Stimulated activated CD8-positive, alpha-beta memory T cell treated with anti-CD3 and anti-CD28 coated beads, Interleukin-4, amount 100 ng/mL, for 1 hour (primary cell): ENCODE measurements around the gene DISP2.

Experiments
- DNase-seq, 2 donors: peaks; one replicate each; pipeline ENCODE4 v3.0.0-alpha.2; 2020; ENCODE audit warnings: low read depth in 2 of 2, low spot score in 1 of 2

DISP2 gene

DNA sequence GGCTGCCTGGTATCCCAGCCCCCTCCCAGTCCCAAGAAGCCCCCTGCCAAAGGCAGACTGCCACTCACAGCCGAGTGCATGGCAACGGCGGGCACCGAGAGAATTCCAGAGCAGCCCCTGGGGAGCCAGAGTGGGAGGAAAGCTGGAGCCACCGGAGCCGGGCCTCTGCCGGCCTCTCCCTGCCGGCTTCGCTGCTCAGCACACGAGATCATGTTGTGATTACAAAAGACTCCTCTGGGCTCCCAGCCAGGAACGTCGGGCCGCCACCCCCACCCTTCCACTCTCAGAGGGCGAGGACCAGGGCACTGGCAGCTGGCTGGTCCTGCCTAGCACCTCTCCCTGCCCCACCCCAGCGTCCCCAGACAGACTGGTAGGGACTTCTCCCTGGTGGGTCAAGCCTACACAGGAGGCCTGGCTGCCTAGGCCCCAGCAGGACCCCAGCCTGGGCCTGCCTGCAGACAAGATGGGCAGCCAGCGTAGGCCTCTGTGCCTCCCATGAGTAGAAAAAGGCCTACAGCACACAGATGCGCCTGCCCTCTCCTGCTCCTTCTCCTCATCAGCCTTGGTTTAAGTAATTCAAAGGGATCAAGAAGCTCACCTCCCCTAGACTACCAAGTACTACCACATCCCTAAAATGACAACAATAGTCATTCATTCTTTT is 17.1 kb upstream of the DISP2 start, which contains the start of gene CCDC9B:
CCDC9B (minus strand) TSS at position 200 of the 661 bp plus-strand sequence; CDS start at position 80, 120 bp downstream.
- DNase-seq, result no peak

DNA sequence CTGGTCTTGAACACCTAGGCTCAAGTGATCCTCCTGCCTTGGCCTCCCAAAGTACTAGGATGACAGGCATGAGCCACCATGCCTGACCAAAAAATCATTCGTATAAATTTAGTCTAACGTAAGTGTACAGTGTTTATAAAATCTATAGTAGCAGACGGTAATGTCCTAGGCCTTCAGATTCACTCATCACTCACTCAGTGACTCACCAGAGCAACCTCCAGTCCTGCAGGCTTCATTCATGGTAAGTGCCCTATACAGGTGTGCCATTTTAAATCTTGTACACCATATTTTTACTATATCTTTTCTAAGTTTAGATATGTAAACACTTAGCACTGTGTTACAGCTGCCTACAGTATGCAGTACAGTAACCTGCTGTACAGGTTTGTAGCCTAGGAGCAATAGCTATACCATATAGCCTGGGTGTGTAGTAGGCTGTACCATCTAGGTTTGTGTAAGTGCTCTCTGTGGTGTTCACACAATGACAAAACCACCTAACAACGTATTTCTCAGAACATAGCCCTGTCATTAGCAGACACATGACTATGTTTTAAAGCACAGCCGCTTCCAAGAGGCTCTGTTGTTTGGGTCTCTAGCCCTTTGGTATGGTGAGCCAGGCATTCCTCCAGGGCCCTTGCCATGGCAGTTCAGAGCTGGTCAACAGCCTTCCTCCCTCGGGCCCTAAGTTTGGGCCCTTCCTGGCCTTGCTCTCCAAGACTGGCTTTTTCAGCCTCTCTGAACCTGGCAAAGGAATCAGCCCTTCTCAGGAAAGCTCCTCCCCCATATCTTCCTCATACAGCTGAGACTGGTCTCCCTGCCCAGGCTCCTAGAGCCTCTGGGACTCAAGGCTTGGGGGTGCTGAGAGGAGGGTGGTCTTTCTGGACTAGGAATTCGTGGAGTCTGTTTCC is 15.4 kb upstream of the DISP2 start:
- no peak for DNase-seq

DNA sequence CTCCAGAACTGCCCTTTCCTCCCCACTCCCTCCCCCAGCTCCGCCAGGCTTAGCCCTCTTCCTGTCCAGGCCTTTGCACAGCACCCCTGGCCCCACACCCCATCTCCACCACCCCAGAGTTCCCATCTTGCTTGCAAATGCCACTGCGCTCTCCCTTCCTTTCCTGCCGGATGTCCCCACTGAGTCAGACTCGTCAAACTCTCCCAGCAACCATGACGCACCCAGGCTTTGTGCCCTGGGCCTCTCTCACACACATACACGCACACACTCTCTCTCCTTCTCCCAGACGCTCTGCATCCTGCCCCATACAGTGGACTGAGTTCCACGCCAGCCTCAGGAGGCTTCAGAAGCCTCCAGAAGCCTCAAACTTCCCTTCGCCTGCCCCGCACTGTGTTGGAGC is 14.5 kb upstream of the DISP2 start:
- DNase-seq, result no peak

DNA sequence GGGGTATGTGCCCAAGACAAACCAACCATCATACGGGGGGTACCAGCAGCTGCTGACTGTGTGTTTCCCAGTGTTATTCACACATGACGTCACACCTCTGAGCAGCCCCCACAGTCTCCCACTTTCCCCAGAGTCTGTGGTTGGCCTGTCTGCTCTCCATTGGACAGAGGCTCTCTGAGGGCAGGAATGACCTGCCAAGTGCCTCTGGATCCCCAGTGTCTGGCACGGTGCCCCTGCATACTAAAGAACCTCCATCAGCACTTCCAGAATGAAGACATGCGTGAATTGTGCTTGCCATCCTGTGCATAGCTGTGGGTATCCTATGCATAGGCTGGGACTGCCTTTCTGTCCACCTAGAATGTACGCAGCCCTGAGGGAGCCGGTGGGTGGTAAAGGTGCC is 13.8 kb upstream of the DISP2 start:
- no peak for DNase-seq

DNA sequence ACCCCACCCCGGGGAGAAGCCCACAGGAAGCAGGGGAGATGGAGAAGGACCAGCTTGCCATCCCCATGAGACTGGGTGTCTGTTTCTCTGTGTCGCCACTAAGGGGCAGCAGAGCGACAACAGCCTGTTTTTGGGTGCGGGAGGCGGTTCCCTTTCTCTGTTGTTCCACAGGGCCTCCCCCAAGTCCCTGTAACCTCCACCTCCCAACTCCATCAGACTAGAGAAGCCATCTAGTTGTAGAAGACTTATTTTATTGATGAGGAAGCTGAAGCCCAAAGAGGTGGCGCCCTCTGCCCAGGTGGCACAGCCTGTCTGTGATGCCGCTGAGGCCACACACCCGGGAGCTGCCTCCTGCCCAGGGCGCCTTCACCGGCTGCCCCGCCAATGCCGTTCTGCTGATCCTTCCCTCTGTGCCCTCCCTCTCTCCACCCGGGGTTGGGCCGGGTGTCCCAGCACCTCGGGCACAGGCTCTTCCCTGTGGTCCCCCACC is 13.3 kb upstream of the DISP2 start:
- peak in 1 of 2 donors; percentile 48 for DNase-seq

DNA sequence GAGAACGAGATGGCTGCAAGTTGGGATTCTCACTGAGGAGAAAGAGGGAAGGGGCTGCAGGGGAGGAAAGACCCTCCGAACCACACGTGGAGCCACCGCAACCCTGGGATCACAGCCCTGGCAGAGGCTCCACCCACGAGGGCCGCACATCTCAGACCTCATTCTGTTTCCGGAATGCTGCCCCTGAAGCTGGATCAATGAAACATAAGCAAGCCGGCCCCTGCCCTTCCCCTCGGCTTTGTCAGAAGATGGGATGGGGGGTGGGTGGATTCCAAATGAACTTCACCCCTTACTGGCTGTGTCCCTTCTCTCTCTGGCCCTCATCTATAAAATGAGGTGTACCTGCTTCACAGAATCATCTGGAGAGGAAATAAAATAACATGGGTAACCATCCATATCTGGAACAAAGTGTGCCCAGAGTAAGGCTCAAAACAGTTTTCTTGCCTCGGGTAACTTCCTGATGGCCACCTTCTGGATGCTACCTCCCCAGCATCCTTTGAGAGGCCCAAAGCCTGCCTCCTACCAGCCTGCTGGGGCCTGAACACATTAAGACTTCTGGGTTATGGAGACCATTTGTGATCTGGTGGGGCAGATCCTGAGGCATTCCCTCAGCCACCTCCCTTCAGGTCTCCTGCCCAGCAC is 12.7 kb upstream of the DISP2 start:
- DNase-seq, result no peak

DNA sequence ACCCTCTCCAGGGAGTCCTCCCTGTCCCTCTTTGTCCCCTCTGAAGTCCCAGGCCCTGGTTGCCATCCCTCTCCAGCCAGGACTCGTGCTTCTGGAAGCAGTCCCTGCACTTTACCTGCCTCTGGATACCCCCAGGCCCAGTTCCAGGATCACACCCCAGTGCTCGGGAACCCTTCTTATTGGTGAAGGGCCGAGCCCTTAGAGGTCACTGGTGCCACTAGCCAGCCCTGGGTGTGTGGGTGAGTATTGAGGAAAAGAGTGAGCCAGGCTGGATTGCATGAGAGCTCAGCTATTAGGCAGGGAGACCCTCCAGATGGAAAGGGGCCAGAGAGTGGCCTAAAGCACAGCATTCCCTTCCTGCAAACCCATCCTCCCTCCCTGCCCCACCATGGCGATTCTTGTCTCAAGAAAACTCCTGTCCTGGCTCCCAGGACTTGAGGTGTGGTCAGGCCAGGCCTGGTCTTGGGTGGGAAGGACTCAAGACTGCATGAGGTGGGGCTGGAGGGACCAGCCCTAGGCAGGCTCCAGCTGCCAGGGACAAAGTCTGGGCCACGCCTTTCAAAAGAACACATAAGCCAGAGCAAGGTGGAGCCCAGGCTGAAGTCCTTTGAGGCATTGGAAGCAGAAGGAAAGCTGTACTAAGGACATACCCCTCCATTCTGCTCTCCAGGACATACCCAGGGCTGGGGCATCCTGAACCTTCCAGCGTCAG is 12.0 kb upstream of the DISP2 start:
- no peak for DNase-seq

DNA sequence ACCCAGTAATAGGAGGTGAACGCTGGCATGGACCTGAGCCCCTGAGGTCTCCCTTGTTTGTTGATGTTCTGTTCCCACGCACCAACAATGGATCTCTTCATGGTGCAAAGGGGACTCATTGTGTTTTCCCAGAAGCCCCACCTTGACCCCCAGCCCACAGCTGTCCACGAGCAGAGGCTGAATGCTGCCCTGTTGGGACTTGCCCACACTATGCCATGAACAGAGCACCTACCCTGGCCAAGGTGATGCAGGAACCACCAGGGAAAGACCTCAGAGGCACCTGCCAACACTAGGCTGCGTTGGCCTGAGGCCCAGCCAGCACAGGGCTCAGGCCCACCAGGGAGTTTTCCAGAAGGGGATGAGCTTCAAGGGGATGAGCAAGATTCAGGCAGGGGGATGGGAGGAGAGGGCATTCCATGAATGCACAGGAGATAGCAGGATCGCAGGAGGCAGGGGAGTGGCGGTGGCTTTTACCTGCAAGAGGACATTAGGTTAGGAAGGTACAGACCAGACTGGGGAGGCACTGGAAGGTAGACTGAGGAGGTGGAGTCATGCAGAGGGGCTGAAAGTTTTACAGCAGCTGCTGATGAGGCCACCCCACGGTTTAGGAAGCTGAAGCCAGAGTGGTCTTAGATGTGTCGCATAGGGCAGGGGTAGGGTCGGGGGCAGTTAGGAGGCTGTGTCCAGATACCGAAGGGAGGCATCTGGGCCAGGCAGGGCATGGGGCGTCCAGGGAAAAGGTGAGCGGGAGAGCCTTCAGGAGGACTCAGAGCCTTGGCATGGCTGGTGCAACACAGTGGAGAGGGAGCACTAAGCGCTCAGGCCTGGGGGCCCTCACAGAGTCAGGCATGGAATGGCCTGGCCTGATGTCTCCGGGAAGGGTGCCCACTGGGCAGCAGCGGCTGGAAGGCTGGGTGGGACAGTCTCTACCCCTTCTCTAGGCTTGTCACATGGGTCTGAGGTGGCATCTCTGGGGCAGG is 11.2 kb upstream of the DISP2 start:
- DNase-seq, result no peak

DNA sequence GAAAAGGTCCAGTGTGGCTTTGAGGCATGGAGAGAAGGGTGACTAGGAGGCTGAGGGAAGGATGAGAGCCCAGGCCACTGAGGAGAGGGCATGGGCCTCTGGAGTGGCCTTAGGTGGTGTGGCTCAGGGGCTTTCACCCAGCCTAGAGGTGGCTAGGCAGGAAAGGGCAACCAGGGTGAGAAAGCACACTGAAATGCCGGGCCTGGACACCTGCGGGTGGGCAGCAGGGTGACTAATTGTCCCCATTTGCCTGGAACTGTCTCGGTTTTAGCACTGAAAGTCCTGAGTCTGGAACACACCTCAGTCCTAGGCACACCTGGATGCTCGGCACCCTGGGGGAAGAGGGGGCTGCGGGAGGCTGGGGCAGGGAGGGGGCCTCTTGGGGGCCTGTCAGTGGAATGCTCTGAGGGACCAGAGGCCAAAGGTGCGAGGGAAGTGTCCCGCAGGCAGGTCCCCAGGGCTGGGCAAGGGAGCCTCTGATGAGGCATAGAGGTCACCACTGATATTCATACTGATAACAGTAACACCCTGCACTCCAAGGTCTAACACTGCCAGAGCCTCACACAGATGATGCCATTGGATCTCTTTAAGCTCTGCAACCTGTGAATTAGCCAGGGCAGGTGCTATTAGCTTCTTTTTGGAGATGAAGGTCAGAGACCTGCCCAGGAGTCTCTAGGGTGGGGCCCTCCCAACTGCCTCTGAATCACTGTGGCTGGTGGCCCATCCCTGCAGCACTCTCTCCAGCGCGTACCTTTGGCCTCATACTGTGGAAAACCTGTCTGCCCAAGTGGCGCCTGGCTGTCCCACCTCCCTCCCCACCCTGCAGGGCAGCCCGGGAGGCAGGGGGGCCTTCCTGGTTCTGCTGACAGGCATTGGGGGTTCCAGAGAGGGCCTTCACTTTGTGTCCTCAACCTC is 10.2 kb upstream of the DISP2 start:
- no peak for DNase-seq

DNA sequence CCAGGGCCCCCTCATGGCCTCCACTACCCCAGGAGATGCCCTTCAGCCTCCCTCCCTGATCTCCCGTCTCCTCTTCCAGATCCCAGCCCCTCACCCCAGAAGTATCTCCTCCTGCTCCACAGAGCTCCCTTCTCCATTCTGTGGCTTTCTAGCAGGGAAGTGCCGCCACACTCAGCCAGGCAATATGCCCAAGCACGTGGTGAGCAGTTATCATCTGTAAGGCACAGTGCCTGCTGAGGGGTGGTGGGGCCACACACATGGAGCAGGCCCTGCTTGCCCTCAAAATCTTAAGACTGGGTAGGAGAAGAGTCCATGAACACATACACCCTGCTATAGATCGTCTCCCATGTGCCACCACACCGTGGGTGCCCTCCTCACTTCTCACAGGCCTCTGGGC is 9.5 kb upstream of the DISP2 start:
- no peak for DNase-seq

DNA sequence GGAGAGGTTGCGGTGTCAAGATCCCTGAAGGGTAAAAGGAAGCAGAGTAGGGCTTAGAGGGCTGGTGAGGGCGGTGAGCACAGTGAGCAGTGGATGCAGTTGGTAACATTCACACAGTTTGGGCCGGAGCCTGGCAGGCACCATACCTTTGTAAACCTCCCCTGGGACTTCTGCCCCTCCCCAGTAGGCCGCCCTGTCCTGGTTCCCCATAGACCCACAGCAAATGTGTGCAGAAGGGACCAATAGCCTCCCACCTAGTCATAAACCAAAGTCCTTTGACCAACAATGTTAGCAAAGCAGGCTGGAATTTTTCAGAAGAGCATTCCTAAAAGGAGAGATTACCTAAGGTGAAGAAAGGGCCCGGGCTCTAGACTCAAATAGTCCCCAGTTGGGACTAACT is 8.9 kb upstream of the DISP2 start:
- no peak for DNase-seq

DNA sequence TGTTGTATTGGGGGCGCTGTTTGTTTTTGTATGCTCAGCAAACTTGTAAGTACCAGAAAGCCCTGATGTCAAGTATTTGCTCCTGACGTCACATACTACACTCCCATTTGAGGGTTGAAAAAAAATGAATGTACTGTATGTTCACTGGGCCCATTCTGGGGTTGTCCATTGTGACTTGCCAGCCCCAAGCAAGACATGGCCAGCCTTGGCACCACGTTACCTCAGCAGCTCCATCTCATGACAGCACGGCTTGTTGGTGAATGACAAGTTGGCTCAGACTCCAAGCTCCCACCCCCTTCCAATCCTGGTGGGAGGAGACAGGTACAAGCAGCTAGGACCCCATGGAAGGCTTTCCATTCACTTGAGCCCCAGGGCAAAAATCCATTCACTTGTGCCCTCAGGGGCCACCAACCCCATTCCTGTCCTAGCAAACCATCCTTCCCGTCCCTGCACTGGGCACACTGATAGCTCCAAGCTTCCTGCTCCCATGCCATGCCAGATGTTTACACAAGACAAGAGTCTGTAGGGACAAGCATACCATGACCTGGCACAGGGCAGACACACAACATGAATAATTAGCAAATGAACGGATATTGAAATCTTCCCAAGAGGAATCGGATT is 5.6 kb upstream of the DISP2 start:
- no peak for DNase-seq

DNA sequence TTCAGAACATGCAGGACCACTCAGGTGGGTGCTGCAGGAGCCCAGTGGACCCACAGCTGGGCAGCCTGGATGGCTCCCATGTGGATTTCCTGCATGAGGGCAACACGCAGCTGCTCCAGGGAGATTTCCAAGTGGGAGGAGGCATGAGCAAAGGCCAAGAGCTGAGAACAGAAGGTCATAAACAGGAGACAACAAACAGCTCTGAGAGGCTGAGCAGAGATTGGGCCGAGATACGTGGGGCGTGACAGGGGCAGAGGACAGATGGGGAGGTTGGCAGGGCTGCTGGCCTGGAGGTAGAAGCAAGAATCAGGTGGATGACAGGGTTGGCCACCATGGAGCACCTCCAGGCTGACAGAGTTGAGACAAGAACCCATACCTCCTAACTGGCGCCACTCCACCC is 4.3 kb upstream of the DISP2 start:
- DNase-seq, result no peak

DNA sequence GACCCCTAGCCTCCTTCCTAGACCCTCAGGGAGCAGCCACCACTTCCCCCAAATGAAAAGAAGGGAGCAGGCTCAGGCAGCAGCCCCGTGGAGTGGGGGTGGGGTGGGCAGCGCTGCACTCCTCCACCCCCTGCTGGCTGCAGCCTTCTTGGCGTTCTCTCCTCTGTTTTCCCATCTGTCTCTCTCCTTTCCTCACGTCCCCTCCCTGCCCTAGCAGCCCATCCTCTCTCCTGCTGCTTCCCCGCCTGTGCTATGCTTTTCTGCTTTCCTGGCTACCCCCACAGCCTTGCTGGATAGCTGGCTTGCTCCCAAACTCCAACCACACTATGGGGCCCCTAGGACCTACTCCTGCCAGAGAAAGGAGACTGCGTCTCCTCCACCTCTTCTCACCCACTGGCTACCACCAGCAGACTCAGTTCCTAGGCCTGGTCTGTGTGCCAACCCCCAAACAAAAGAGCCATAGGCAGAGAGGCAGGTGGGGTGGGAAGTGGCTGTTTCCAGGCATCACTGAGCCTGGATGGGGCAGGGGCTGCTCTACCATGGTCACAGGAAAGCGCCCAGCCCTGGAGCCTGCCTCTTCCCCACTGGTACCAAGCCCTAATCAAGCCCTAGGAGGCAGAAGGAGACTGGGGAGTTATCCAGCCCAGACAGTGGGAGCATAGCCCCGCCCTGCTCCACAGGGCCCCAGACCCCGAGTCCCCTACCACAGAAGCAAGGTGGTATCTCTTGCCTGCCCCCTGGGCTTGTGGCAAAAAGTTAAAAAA is 3.4 kb upstream of the DISP2 start:
- no peak for DNase-seq

DNA sequence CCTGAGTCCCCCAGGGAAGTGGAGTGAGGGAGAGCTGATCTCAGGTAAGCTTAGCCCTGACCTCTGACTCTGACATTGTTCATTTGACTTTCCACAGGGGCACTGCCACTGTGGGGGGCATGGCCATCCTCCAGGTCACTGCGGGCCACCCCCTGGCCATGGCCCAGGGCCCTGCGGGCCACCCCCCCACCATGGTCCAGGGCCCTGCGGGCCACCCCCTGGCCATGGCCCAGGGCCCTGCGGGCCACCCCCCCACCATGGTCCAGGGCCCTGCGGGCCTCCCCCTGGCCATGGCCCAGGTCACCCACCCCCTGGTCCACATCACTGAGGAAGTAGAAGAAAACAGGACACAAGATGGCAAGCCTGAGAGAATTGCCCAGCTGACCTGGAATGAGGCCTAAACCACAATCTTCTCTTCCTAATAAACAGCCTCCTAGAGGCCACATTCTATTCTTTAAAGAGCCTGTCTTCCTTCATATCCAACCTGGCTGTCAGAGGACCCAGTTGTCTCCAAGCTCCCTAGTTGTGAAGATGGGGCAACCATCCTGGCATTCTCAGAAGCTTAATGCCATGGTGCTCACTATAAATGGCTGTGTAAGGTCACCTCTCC is 1.9 kb upstream of the DISP2 start:
- no peak for DNase-seq

DNA sequence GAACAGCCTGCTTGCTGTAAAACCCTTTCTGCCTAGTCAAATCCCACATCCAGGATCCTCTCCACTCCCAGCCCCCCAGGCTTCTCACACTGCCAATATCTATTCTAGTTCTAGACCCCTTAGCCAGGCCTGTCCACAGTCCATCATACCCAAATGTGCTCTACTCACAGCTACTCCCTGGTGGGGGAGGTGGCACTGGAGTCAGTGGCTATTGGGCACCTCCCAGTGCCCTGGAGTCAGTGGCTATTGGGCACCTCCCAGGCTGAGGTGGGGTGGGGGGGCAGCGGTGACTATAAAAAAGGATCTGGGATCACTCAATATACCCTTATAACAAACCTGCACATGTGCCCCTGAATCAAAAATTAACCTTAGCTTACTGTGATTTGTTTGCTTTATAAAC is 773 bp upstream of the DISP2 start:
- DNase-seq, result no peak
